ENCODE data around the gene PDCD1.

GRCh38 chr2:241887806-241888522 lies 29.3 kb upstream of the PDCD1 start:
- TF ChIP-seq CTCF (IDR thresholded peaks at IDR 0.05; ENCODE audit: low read depth, low read length) (no peak), EZH2phosphoT487 (IDR thresholded peaks at IDR 0.05; ENCODE audit: low read depth) (no peak)
